ENCODE results near the gene PIGS.

Gene PIGS

GRCh38 chr17:28551421-28552175, 19.7 kb downstream of the PIGS start:
- DNase-seq (ENCODE audit: low read depth in 2 of 3, low spot score in 2 of 3), result no peak

- DNase-seq (ENCODE audit: low read depth in 2 of 3, low spot score in 2 of 3), result no peak
These were observed 20.5 kb downstream of the PIGS start for GRCh38 chr17:28550858-28551257.

GRCh38 chr17:28549236-28550132, 21.8 kb downstream of the PIGS start:
- DNase-seq (ENCODE audit: low read depth in 2 of 3, low spot score in 2 of 3), result peak in 1 of 3 experiments; percentile 38

GRCh38 chr17:28548417-28549130, 22.8 kb downstream of the PIGS start:
- no peak for DNase-seq (ENCODE audit: low read depth in 2 of 3, low spot score in 2 of 3)

- DNase-seq (ENCODE audit: low read depth in 2 of 3, low spot score in 2 of 3), result peak; percentile 53 to 63 (median 59)
These were observed 23.5 kb downstream of the PIGS start for GRCh38 chr17:28547623-28548416.

GRCh38 chr17:28547096-28547622, 24.2 kb downstream of the PIGS start:
- DNase-seq (ENCODE audit: low read depth in 2 of 3, low spot score in 2 of 3), result no peak

GRCh38 chr17:28545787-28546415, 25.4 kb downstream of the PIGS start:
- DNase-seq (ENCODE audit: low read depth in 2 of 3, low spot score in 2 of 3), result no peak

GRCh38 chr17:28545141-28545503, 26.2 kb downstream of the PIGS start:
- DNase-seq (ENCODE audit: low read depth in 2 of 3, low spot score in 2 of 3), result no peak

GRCh38 chr17:28544402-28545140, 26.8 kb downstream of the PIGS start:
- no peak for DNase-seq (ENCODE audit: low read depth in 2 of 3, low spot score in 2 of 3)

GRCh38 chr17:28541439-28541838, 29.9 kb downstream of the PIGS start:
- no peak for DNase-seq (ENCODE audit: low read depth in 2 of 3, low spot score in 2 of 3)

- no peak for DNase-seq (ENCODE audit: low read depth in 2 of 3, low spot score in 2 of 3)
These were observed 31.1 kb downstream of the PIGS start for GRCh38 chr17:28540231-28540630.

- DNase-seq (ENCODE audit: low read depth in 2 of 3, low spot score in 2 of 3), result no peak
These were observed 32.9 kb downstream of the PIGS start for GRCh38 chr17:28538296-28538895.

GRCh38 chr17:28537219-28537610, 34.1 kb downstream of the PIGS start:
- no peak for DNase-seq (ENCODE audit: low read depth in 2 of 3, low spot score in 2 of 3)

- DNase-seq (ENCODE audit: low read depth in 2 of 3, low spot score in 2 of 3), result no peak
These were observed 34.6 kb downstream of the PIGS start for GRCh38 chr17:28536532-28537218.

- DNase-seq (ENCODE audit: low read depth in 2 of 3, low spot score in 2 of 3), result no peak
These were observed 36.5 kb downstream of the PIGS start for GRCh38 chr17:28534740-28535375.

- DNase-seq (ENCODE audit: low read depth in 2 of 3, low spot score in 2 of 3), result no peak
These were observed 38.1 kb downstream of the PIGS start for GRCh38 chr17:28533091-28533807.

All from activated CD8-positive, alpha-beta memory T cell treated with anti-CD3 and anti-CD28 coated beads for 48 hours (primary cell).